Measurements from ENCODE around the gene HOXB3. TPM values are rescaled to one million over a fixed set of nuclear protein-coding genes. Genes with fewer than 3 reads are reported as not detected.

The HOXB3 gene
- total RNA-seq, 4 donors from 2014 or later: 11.4 to 48.7 (median 24.2) TPM

GRCh38 chr17:48568499-48569239 is 21.4 kb downstream of the HOXB3 start:
- TF ChIP-seq POLR2AphosphoS5 (IDR thresholded peaks at IDR 0.05) (peak; percentile 10), EP300 (IDR thresholded peaks at IDR 0.05) (no peak)
- 5 to 9% methylated on average over 19 to 32 of the region's 33 CpGs for WGBS, 2 donors (ENCODE audit: low coverage in 1 of 2)
- peak overlapping the region; percentile 27 to 81 for H3K4me3 ChIP-seq

DNA sequence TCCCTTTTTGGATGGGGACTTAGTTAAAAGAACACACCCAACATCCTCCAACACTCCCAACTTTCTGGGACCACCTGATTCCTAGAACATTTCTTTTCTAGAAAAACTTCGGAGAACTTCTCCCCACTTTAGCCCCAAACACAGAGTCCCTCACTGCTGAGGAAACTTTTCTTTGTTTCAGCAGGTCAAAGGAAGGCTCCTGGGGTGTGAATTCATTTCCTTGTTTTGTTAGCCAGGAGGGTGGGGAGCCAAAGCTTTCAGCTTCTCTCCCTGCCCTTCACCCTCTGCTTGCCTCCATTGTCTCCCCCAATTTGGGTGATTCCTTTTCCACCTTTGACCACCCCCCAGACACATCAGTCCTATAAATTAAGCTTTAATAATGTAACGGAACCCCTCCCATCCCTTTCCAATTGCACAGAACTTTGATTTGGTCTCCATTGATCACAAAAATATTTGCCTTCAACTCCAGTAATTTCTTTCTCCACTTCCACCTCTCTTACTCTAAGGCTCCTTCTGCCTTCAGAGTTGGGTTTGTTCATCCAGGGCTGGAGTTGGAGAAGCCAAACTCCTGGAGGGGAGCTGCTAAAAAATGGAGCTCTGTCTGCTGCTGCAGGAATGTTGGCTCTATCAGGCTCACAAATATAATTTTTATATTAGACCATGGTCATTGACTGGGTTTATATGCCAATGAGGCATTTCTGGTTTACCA is 22.2 kb downstream of the HOXB3 start:
- peaks cover 18 to 100% (median 53%) of the 10 kb centered on the region in 3 donors for H3K4me1 ChIP-seq
- TF ChIP-seq, protein P1, sequence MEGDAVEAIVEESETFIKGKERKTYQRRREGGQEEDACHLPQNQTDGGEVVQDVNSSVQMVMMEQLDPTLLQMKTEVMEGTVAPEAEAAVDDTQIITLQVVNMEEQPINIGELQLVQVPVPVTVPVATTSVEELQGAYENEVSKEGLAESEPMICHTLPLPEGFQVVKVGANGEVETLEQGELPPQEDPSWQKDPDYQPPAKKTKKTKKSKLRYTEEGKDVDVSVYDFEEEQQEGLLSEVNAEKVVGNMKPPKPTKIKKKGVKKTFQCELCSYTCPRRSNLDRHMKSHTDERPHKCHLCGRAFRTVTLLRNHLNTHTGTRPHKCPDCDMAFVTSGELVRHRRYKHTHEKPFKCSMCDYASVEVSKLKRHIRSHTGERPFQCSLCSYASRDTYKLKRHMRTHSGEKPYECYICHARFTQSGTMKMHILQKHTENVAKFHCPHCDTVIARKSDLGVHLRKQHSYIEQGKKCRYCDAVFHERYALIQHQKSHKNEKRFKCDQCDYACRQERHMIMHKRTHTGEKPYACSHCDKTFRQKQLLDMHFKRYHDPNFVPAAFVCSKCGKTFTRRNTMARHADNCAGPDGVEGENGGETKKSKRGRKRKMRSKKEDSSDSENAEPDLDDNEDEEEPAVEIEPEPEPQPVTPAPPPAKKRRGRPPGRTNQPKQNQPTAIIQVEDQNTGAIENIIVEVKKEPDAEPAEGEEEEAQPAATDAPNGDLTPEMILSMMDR (IDR thresholded peaks at IDR 0.05): no peak
- no peak for TF ChIP-seq EP300 (IDR thresholded peaks at IDR 0.05)
- no peak for TF ChIP-seq POLR2AphosphoS5 (IDR thresholded peaks at IDR 0.05)
- TF ChIP-seq POLR2A (IDR thresholded peaks at IDR 0.05): no peak
- no peak for ATAC-seq
- H3K27me3 ChIP-seq: no peaks in the 10 kb centered on the region
- peak overlapping the region; percentile 27 to 81 for H3K4me3 ChIP-seq
- peak overlapping the region; percentile 97 to 98 (median 97) for H3K27ac ChIP-seq
- H3K9me3 ChIP-seq: no peaks in the 10 kb centered on the region
- WGBS, 2 donors (ENCODE audit: low coverage in 1 of 2): 31% methylated on average over 2 of the region's 2 CpGs; no CpG with 5 or more reads in 1 of the 2 donors
- H3K36me3 ChIP-seq: no peaks in the 10 kb centered on the region

More at GRCh38 chr17:48568499-48569239, 21.4 kb downstream of the HOXB3 start:
- peak overlapping the region; percentile 97 to 98 (median 97) for H3K27ac ChIP-seq
- no peak for ATAC-seq
- no peaks in the 10 kb centered on the region for H3K9me3 ChIP-seq
- H3K4me1 ChIP-seq: peaks cover 20 to 100% (median 48%) of the 10 kb centered on the region in 3 donors
- H3K36me3 ChIP-seq: no peaks in the 10 kb centered on the region
- no peaks in the 10 kb centered on the region for H3K27me3 ChIP-seq

- no peak for TF ChIP-seq EP300 (IDR thresholded peaks at IDR 0.05)
- no peak for TF ChIP-seq POLR2AphosphoS5 (IDR thresholded peaks at IDR 0.05)
- TF ChIP-seq, protein P1 (IDR thresholded peaks at IDR 0.05): no peak
These were observed 22.8 kb downstream of the HOXB3 start for GRCh38 chr17:48567209-48567608.

DNA sequence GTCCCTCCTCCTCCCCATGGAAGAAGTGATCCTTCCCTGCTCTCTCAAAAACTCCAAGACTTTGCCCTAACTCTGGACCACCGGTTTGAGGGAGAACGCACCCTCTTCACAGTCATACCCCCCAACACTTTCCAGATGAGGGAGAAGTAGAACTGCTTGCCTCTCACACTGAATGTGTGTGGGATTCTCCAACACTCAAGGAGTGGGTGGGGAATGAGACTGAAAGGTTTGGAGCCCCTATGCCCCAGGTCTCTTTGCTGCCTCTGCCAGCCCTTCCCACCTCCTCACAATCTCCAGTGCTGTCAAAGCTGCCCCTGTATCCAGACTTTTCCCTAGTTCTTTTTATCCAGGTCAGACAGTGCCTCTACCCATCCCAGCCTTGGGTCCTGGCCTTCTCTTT is 23.3 kb downstream of the HOXB3 start:
- Histone ChIP-seq H3K4me3 (no peak overlapping the region), H3K4me1 (peaks cover 8 to 100% (median 57%) of the 10 kb centered on the region in 3 donors), H3K9me3 (no peaks in the 10 kb centered on the region), H3K27me3 (no peaks in the 10 kb centered on the region), H3K36me3 (no peaks in the 10 kb centered on the region), H3K27ac (peak overlapping the region; percentile 97 to 98 (median 97))
- WGBS, 2 donors (ENCODE audit: low coverage in 1 of 2): 0% methylated on average over 1 of the region's 2 CpGs; no CpG with 5 or more reads in 1 of the 2 donors
- TF ChIP-seq POLR2AphosphoS5 (IDR thresholded peaks at IDR 0.05) (no peak), POLR2A (IDR thresholded peaks at IDR 0.05) (no peak), EP300 (IDR thresholded peaks at IDR 0.05) (no peak)
- TF ChIP-seq, protein P1 (IDR thresholded peaks at IDR 0.05): no peak
- no peak for ATAC-seq

More at GRCh38 chr17:48567209-48567608, 22.8 kb downstream of the HOXB3 start:
- Histone ChIP-seq H3K27me3 (no peaks in the 10 kb centered on the region), H3K9me3 (no peaks in the 10 kb centered on the region), H3K4me1 (peaks cover 12 to 100% (median 53%) of the 10 kb centered on the region in 3 donors), H3K4me3 (no peak overlapping the region), H3K27ac (peak overlapping the region; percentile 97 to 98 (median 97)), H3K36me3 (no peaks in the 10 kb centered on the region)
- WGBS, 2 donors (ENCODE audit: low coverage in 1 of 2): 34% methylated on average over 4 of the region's 6 CpGs; no CpG with 5 or more reads in 1 of the 2 donors
- no peak for ATAC-seq

GRCh38 chr17:48565925-48566710 is 23.9 kb downstream of the HOXB3 start:
- no peak overlapping the region for H3K4me3 ChIP-seq
- peak overlapping the region in 3 of 4 donors; percentile 97 to 98 (median 97) for H3K27ac ChIP-seq
- WGBS, 2 donors (ENCODE audit: low coverage in 1 of 2): 55 to 70% methylated on average over 4 of the region's 4 CpGs
- peaks cover 5 to 100% (median 63%) of the 10 kb centered on the region in 3 donors for H3K4me1 ChIP-seq
- H3K9me3 ChIP-seq: no peaks in the 10 kb centered on the region
- H3K27me3 ChIP-seq: no peaks in the 10 kb centered on the region
- no peak for ATAC-seq
- H3K36me3 ChIP-seq: no peaks in the 10 kb centered on the region
- TF ChIP-seq POLR2AphosphoS5 (IDR thresholded peaks at IDR 0.05): no peak
- TF ChIP-seq POLR2A (IDR thresholded peaks at IDR 0.05): no peak
